SK-N-SH (cell line): ENCODE data around the gene PPP1R16B.

Source experiments
- MXI1 ChIP-seq: IDR thresholded peaks from 2 replicates; pipeline ENCODE4 v1.6.1; 2012; ENCODE audit warnings: mild to moderate bottlenecking, low read depth, low read length, improper control_type of control experiment
- YY1 ChIP-seq: IDR thresholded peaks from 2 replicates; pipeline ENCODE4 v1.4.0; 2012; ENCODE audit warnings: low read depth, mild to moderate bottlenecking
- TF ChIP-seq, protein P1 (sequence below): fragments of 200-600 bp; sonication (generic); IDR thresholded peaks from 2 replicates; pipeline ENCODE4 v1.6.1; 2017; ENCODE audit warnings: antibody characterized with exemption, mild to moderate bottlenecking, moderate library complexity

DNA sequence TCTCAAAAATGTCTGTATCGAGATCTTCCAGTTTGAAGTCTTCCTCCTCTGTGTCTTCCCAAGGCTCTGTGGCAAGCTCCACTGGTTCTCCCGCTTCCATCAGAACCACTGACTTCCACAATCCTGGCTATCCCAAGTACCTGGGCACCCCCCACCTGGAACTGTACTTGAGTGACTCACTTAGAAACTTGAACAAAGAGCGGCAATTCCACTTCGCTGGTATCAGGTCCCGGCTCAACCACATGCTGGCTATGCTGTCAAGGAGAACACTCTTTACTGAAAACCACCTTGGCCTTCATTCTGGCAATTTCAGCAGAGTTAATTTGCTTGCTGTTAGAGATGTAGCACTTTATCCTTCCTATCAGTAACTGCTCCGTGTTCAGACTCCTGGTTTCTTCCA is 146.7 kb downstream of the PPP1R16B start:
- TF ChIP-seq MXI1 (no peak), YY1 (no peak)
- TF ChIP-seq, protein P1, sequence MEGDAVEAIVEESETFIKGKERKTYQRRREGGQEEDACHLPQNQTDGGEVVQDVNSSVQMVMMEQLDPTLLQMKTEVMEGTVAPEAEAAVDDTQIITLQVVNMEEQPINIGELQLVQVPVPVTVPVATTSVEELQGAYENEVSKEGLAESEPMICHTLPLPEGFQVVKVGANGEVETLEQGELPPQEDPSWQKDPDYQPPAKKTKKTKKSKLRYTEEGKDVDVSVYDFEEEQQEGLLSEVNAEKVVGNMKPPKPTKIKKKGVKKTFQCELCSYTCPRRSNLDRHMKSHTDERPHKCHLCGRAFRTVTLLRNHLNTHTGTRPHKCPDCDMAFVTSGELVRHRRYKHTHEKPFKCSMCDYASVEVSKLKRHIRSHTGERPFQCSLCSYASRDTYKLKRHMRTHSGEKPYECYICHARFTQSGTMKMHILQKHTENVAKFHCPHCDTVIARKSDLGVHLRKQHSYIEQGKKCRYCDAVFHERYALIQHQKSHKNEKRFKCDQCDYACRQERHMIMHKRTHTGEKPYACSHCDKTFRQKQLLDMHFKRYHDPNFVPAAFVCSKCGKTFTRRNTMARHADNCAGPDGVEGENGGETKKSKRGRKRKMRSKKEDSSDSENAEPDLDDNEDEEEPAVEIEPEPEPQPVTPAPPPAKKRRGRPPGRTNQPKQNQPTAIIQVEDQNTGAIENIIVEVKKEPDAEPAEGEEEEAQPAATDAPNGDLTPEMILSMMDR = no peak
